ENCODE results near the gene NFAT5.

Gene NFAT5

GRCh38 chr16:69654280-69654931 is 88.6 kb downstream of the NFAT5 start:
- no peak for DNase-seq (ENCODE audit: extremely low read depth, low read depth)
- TF ChIP-seq CTCF (IDR thresholded peaks at IDR 0.05; ENCODE audit: low read depth, low read length, missing control alignments) = no peak
- H3K4me3 ChIP-seq (replicated peaks; ENCODE audit: low read depth, low read length) = no peak overlapping the region

GRCh38 chr16:69660166-69660565 is 94.4 kb downstream of the NFAT5 start:
- TF ChIP-seq CTCF (IDR thresholded peaks at IDR 0.05; ENCODE audit: low read depth, low read length, missing control alignments) = no peak
- no peak overlapping the region for H3K4me3 ChIP-seq (replicated peaks; ENCODE audit: low read depth, low read length)
- no peak for DNase-seq (ENCODE audit: extremely low read depth, low read depth)

GRCh38 chr16:69662901-69663300 is 97.1 kb downstream of the NFAT5 start:
- DNase-seq (ENCODE audit: extremely low read depth, low read depth) = no peak
- no peak overlapping the region for H3K4me3 ChIP-seq (replicated peaks; ENCODE audit: low read depth, low read length)
- no peak for TF ChIP-seq CTCF (IDR thresholded peaks at IDR 0.05; ENCODE audit: low read depth, low read length, missing control alignments)

GRCh38 chr16:69663846-69664245 is 98.1 kb downstream of the NFAT5 start:
- DNase-seq (ENCODE audit: extremely low read depth, low read depth) = no peak
- H3K4me3 ChIP-seq (replicated peaks; ENCODE audit: low read depth, low read length) = no peak overlapping the region
- TF ChIP-seq CTCF (IDR thresholded peaks at IDR 0.05; ENCODE audit: low read depth, low read length, missing control alignments) = no peak

GRCh38 chr16:69669577-69669976 is 103.8 kb downstream of the NFAT5 start:
- no peak overlapping the region for H3K4me3 ChIP-seq (replicated peaks; ENCODE audit: low read depth, low read length)
- DNase-seq (ENCODE audit: extremely low read depth, low read depth) = no peak
- no peak for TF ChIP-seq CTCF (IDR thresholded peaks at IDR 0.05; ENCODE audit: low read depth, low read length, missing control alignments)

- DNase-seq (ENCODE audit: extremely low read depth, low read depth) = no peak
- H3K4me3 ChIP-seq (replicated peaks; ENCODE audit: low read depth, low read length) = no peak overlapping the region
- no peak for TF ChIP-seq CTCF (IDR thresholded peaks at IDR 0.05; ENCODE audit: low read depth, low read length, missing control alignments)
These were observed 106.7 kb downstream of the NFAT5 start for GRCh38 chr16:69672315-69672997.
